Upper lobe of right lung (tissue), 1 donor: Measurements from ENCODE around the gene STK10. TPM values are rescaled to one million over a fixed set of nuclear protein-coding genes. Genes with fewer than 3 reads are reported as not detected.

ENCODE experiments used
- ATAC-seq: fragments of 200-7000 bp; cut with Tn5 transposase; one replicate; pipeline ENCODE4 v1.9.1; 2020; ENCODE audit warnings: mild to moderate bottlenecking, moderate library complexity
- DNase-seq: peaks from one replicate; pipeline ENCODE4 v3.0.0-alpha.2; 2020
- H3K27ac ChIP-seq: fragments of 200-600 bp; one replicate; pipeline ENCODE4 v1.8.0; 2022
- H3K27me3 ChIP-seq: fragments of 200-600 bp; one replicate; pipeline ENCODE4 v1.8.0; 2022; ENCODE audit warnings: mild to moderate bottlenecking
- H3K36me3 ChIP-seq: fragments of 200-600 bp; one replicate; pipeline ENCODE4 v1.8.0; 2022
- H3K4me1 ChIP-seq: fragments of 200-600 bp; one replicate; pipeline ENCODE4 v1.8.0; 2022
- H3K4me3 ChIP-seq: fragments of 200-600 bp; one replicate; pipeline ENCODE4 v1.8.0; 2022; ENCODE audit warnings: mild to moderate bottlenecking
- H3K9me3 ChIP-seq: fragments of 200-600 bp; one replicate; pipeline ENCODE4 v1.8.0; 2022
- intact Hi-C: fragments of 100-400 bp; cut with DNase I; formaldehyde crosslinking; loops from one replicate; pipeline ENCODE4 v1.11.0; 2022
- total RNA-seq: library from RNA; stranded (reverse); fragmentation: NEBNext Ultra II Directional; extraction: Animal tissue kit (Norgen Biotek cat#: 25700); gene quantifications from one replicate; pipeline ENCODE4 v1.2.1, GENCODE V29; 2021
- TF ChIP-seq, protein P1 (sequence below): fragments of 200-600 bp; IDR thresholded peaks from one replicate; pipeline ENCODE4 v1.8.0; 2022; ENCODE audit warnings: antibody characterized with exemption
- donor health status: DM: no; HTN: yes; CAD: no; lungs with severe emphysema.

Gene STK10
- total RNA-seq, 1 donor from 2014 or later, result 56.9 TPM

DNA sequence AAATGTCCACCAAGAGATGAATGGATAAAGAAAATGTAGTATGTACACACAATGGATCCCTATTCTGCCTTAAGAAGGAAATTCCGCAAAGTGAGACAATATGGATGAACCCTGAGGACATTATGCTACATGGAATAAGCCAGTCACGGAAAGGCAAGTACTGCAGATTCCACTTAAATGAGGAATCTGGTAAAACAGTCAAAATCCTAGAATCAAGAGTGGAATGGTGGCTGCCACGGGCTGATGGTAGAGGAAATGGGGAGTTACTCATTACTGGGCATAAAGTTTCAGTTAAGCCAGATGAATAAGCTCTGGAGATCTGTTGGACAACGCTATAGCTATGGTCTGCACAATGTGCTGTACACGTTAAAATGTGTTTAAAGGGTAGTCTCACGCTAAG lies 47.2 kb downstream of the STK10 start:
- Histone ChIP-seq H3K4me3 (no peak overlapping the region), H3K27ac (no peak overlapping the region), H3K9me3 (no peaks in the 10 kb centered on the region), H3K4me1 (peaks cover 1% of the 10 kb centered on the region), H3K36me3 (no peaks in the 10 kb centered on the region), H3K27me3 (no peaks in the 10 kb centered on the region)
- ATAC-seq (no peak), DNase-seq (no peak)
- TF ChIP-seq, protein P1, sequence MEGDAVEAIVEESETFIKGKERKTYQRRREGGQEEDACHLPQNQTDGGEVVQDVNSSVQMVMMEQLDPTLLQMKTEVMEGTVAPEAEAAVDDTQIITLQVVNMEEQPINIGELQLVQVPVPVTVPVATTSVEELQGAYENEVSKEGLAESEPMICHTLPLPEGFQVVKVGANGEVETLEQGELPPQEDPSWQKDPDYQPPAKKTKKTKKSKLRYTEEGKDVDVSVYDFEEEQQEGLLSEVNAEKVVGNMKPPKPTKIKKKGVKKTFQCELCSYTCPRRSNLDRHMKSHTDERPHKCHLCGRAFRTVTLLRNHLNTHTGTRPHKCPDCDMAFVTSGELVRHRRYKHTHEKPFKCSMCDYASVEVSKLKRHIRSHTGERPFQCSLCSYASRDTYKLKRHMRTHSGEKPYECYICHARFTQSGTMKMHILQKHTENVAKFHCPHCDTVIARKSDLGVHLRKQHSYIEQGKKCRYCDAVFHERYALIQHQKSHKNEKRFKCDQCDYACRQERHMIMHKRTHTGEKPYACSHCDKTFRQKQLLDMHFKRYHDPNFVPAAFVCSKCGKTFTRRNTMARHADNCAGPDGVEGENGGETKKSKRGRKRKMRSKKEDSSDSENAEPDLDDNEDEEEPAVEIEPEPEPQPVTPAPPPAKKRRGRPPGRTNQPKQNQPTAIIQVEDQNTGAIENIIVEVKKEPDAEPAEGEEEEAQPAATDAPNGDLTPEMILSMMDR, result no peak
- intact Hi-C loops, result no loop called here

GRCh38 chr5:172140120-172140519 lies 47.9 kb downstream of the STK10 start:
- H3K4me3 ChIP-seq, result no peak overlapping the region
- TF ChIP-seq, protein P1, result no peak
- H3K9me3 ChIP-seq, result no peaks in the 10 kb centered on the region
- no peak overlapping the region for H3K27ac ChIP-seq
- no peak for DNase-seq
- no peak for ATAC-seq
- intact Hi-C loops, result no loop called here
- no peaks in the 10 kb centered on the region for H3K27me3 ChIP-seq
- H3K4me1 ChIP-seq, result peaks cover 4% of the 10 kb centered on the region
- no peaks in the 10 kb centered on the region for H3K36me3 ChIP-seq

DNA sequence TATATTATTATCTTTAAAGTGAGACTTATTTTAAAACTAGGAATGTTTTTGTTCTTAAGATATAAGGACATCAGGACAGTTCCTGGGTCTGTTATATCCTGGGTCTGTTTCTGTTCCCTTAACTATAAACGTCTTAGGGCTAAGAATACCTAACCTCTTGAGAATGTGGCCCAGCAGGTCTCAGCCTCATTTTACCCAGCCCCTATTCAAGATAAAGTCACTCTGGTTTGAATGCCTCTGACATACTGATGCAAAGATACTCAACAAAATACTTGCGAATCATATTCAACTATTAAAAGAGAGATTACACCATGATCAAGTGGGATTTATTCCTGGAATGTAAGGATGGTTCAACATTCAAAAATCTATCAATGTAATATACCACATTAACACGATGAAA lies 51.0 kb downstream of the STK10 start:
- TF ChIP-seq, protein P1, result no peak
- Histone ChIP-seq H3K4me3 (no peak overlapping the region), H3K9me3 (no peaks in the 10 kb centered on the region), H3K27me3 (no peaks in the 10 kb centered on the region), H3K27ac (no peak overlapping the region), H3K36me3 (no peaks in the 10 kb centered on the region), H3K4me1 (peaks cover 20% of the 10 kb centered on the region)
- no peak for DNase-seq
- no peak for ATAC-seq
- intact Hi-C loops, result no loop called here

GRCh38 chr5:172133359-172134029 lies 54.5 kb downstream of the STK10 start:
- DNase-seq, result peak; percentile 73
- TF ChIP-seq, protein P1, result no peak
- Histone ChIP-seq H3K4me1 (peaks cover 24% of the 10 kb centered on the region), H3K27me3 (no peaks in the 10 kb centered on the region), H3K4me3 (no peak overlapping the region), H3K9me3 (no peaks in the 10 kb centered on the region), H3K36me3 (no peaks in the 10 kb centered on the region), H3K27ac (peak overlapping the region; percentile 39)
- peak; percentile 91 for ATAC-seq
- intact Hi-C loops, result no loop called here

DNA sequence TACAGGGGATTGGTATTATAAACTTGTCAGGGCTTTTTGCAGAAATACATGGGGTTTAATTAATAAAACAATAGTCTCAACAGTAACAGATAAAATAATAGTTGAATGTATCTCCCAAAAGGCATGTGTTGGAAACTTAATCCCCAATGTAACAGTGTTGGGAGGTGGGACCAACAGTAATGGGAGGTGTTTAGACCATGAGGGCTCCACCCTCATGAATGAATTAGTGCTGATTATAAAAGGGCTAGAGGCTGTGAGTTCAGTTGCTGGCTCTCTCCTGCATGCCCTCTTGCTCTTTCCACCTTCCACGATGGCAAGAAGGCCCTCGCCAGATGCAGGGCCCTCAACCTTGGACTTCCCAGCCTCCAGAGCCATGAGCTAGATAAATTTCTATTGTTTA lies 56.3 kb downstream of the STK10 start:
- Histone ChIP-seq H3K27ac (peak overlapping the region; percentile 24), H3K36me3 (no peaks in the 10 kb centered on the region), H3K27me3 (no peaks in the 10 kb centered on the region), H3K4me3 (no peak overlapping the region), H3K9me3 (no peaks in the 10 kb centered on the region), H3K4me1 (peaks cover 24% of the 10 kb centered on the region)
- ATAC-seq, result no peak
- no peak for DNase-seq
- TF ChIP-seq, protein P1, result no peak
- intact Hi-C loops, result no loop called here
